Gastrocnemius medialis (tissue), 4 donors: ENCODE results near the gene CHST2. TPM values are rescaled to one million over a fixed set of nuclear protein-coding genes. Genes with fewer than 3 reads are reported as not detected.
A peak's percentile ranks its signal among the peaks of the same experiment; 100 is the strongest.

Experiments
- ATAC-seq, 2 donors: fragments of 150-250 bp; one replicate each; pipeline ENCODE4 v1.9.1; 2016
- DNase-seq, 2 donors: peaks; one replicate each; pipeline ENCODE4 v3.0.0-alpha.2; 2019
- H3K27ac ChIP-seq, 4 donors: fragments of 200-600 bp; sonication (generic); 1 replicate in 1 of 4; 2 replicates in 3 of 4; pipeline ENCODE4 v1.5.1; 2016 to 2018; ENCODE audit warnings: mild to moderate bottlenecking in 2 of 4, moderate library complexity in 1 of 4
- H3K27me3 ChIP-seq, 3 donors: fragments of 200-600 bp; sonication (generic) in 2 of 3; 1 replicate in 1 of 3; 2 replicates in 2 of 3; pipeline versions ENCODE4 v1.5.1 to v1.6.0; 2016 to 2019; ENCODE audit warnings: mild to moderate bottlenecking in 1 of 3, moderate library complexity in 1 of 3
- H3K36me3 ChIP-seq, 2 donors: fragments of 200-600 bp; sonication (generic) in 1 of 2; one replicate each; pipeline ENCODE4 v1.5.1; 2017 to 2018
- H3K4me1 ChIP-seq, 2 donors: fragments of 200-600 bp; sonication (generic) in 1 of 2; one replicate each; pipeline ENCODE4 v1.5.1; 2016 to 2017; ENCODE audit warnings: mild to moderate bottlenecking in 2 of 2
- H3K4me3 ChIP-seq, 4 donors: fragments of 200-600 bp; sonication (generic) in 3 of 4; 1 replicate in 1 of 4; 2 replicates in 3 of 4; pipeline ENCODE4 v1.5.1; 2016 to 2019; ENCODE audit warnings: mild to moderate bottlenecking in 2 of 4
- H3K9me3 ChIP-seq, 3 donors: fragments of 200-600 bp; sonication (generic) in 2 of 3; 1 replicate in 1 of 3; 2 replicates in 2 of 3; pipeline ENCODE4 v1.5.1; 2016 to 2019
- CTCF ChIP-seq, 5 experiments: fragments of 450-650 bp in 3 of 5; fragments of 200-600 bp in 2 of 5; sonication (generic) in 2 of 5; IDR thresholded peaks in 4 of 5; conservative IDR thresholded peaks in 1 of 5; 1 replicate in 4 of 5; 2 replicates in 1 of 5; pipeline ENCODE4 v1.5.1; 2016 to 2019; ENCODE audit warnings: antibody characterized with exemption in 5 of 5, mild to moderate bottlenecking in 3 of 5, moderate library complexity in 3 of 5
- POLR2A ChIP-seq, 2 donors: fragments of 450-650 bp; IDR thresholded peaks; one replicate each; pipeline ENCODE4 v1.6.1; 2017; ENCODE audit warnings: antibody characterized with exemption in 2 of 2, mild to moderate bottlenecking in 2 of 2, moderate library complexity in 2 of 2
- in situ Hi-C, 4 donors: fragments of 200-750 bp; cut with MboI; loops; one replicate each; pipeline versions ENCODE4 v1.15.0 to v1.8.0; 2017; ENCODE audit warnings: low sequenced_read_pairs in 4 of 4
- intact Hi-C: fragments of 100-400 bp; cut with DNase I; formaldehyde crosslinking; loops from one replicate; pipeline ENCODE4 v1.15.1; 2023; ENCODE audit warnings: low total_unique reads
- total RNA-seq, 4 donors: library from RNA; depleted of rRNA; stranded (reverse); fragments of >200 nt; gene quantifications; one replicate each; pipeline versions ENCODE4 v1.1.0 to v1.2.3, GENCODE V29; 2016

Gene CHST2
- total RNA-seq, 4 donors from 2014 or later = 0.41 to 2.9 (median 1.8) TPM

DNA sequence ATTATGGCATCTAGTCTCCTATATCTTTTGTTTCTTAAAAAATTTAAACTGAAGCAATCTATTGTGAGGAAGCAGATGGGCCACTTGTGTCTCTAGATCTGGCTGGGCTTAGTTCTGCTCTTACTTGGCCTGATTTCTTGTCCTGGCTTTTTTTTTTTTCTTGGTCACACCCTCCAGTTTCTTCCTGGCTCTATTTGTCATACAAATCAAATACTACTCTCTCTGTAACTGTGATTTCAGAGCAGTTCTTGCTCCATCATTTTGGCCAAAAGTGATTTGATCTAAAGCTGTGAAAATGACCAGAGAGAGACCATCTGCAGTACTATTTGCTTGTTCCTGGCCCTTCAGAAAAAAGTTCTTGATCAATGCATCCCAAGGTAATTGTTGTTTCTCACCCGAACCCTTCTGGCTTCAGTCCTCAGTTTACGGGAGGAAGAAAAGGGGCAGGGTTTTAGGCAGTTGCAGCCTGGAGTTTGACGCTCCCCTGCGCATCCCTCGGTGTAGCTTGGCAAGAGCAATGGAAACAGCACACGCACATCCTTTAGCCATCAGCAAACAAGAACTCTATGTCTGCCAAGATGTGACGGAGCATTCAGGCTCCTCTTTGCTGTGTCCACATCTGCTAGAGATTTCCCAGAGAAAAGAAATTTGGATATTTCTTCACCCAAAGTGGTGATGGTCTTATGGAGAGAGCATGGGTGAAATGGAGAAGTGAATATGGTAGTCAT, 31.6 kb downstream of the CHST2 start:
- Histone ChIP-seq H3K4me3 (no peak overlapping the region), H3K9me3 (no peaks in the 10 kb centered on the region), H3K27ac (peak overlapping the region in 3 of 4 donors; percentile 37 to 49 (median 40)), H3K4me1 (no peaks in the 10 kb centered on the region), H3K36me3 (no peaks in the 10 kb centered on the region), H3K27me3 (no peaks in the 10 kb centered on the region)
- intact Hi-C loops = no loop called here
- DNase-seq (no peak), ATAC-seq (peak; percentile 50 to 65)
- TF ChIP-seq CTCF (IDR thresholded peaks at IDR 0.05 in 4 of 5, conservative IDR thresholded peaks at IDR 0.05 in 1 of 5) = no peak
- TF ChIP-seq POLR2A (IDR thresholded peaks at IDR 0.05) = no peak
- in situ Hi-C loops = no loop called here

DNA sequence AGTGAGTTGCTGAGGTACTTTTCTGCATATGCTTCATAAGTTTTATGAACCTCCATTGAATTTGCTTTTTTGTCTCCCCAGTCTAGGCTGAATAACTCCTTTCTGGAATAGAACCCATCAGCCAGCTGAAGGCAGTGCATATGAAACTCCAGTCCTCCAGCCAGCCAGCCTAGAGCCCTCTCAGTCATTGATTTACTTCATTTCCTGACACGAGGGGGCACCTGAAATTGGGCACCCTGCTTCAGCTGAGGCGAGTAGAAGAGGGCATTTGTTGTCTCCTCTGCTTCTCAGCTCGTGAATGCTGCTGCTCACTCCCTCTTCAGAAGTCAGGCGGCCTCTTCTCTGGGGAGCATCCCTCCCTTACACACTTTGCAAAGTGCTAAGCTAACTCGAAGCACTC, 32.5 kb downstream of the CHST2 start:
- ATAC-seq (no peak), DNase-seq (no peak)
- Histone ChIP-seq H3K36me3 (no peaks in the 10 kb centered on the region), H3K4me3 (no peak overlapping the region), H3K27me3 (no peaks in the 10 kb centered on the region), H3K4me1 (no peaks in the 10 kb centered on the region), H3K9me3 (no peaks in the 10 kb centered on the region), H3K27ac (peak overlapping the region in 1 of 4 donors; percentile 40)
- in situ Hi-C loops = no loop called here
- intact Hi-C loops = no loop called here
- TF ChIP-seq POLR2A (IDR thresholded peaks at IDR 0.05) (no peak), CTCF (IDR thresholded peaks at IDR 0.05 in 4 of 5, conservative IDR thresholded peaks at IDR 0.05 in 1 of 5) (no peak)

- in situ Hi-C loops = no loop called here
- intact Hi-C loops = no loop called here
These were observed 36.2 kb downstream of the CHST2 start for GRCh38 chr3:143155756-143156155.

DNA sequence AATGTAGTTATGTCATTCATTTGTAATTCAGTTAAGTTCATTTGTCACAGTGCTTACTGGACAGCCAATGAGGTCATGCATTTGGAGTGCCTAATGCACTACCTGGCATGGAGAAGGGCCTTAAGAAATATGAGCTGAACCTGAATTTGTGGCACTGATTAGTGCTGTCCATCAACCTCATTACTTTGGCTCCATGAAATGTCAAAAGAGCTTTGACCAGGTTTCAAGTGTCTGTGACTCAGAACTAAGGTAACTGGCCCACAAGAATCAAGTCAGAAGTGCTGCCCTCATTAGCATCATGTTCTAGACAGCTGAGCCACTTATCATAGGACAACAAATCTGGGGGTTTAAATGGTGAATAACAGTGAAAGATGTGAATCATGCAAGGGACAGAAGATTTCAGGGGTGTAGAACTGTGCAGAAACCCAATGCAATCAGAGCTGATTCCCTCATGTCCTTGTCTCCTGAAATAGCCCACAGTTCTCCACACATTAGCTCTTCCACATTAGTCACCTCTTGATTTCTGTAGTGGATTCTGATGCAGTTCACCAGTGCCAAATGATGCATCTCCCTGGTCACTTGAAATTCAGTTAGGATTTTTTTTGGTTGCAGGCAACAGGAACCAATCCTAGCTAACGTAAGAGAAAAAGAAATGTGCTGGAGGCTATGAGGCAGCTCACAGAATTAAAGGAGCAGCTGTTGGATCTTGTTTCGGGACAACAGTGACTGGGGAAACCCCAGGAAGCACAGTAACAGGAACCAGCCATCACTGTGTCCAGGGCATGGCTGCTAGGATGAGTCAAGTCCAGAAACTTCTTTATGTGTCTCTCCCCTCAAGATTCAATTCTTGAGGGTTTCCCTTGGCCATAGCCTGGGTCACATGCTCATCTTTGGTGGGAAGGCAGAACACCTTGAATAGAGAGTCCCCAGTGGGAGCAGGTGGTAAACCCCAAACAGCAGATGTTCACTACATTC, 38.7 kb downstream of the CHST2 start:
- in situ Hi-C loops (no loop called here), intact Hi-C loops (no loop called here)
- Histone ChIP-seq H3K27ac (peak overlapping the region in 2 of 4 donors; percentile 19 to 71), H3K9me3 (no peaks in the 10 kb centered on the region), H3K4me1 (peaks cover 0 to 9% of the 10 kb centered on the region in 2 donors), H3K36me3 (no peaks in the 10 kb centered on the region), H3K27me3 (no peaks in the 10 kb centered on the region), H3K4me3 (no peak overlapping the region)
- TF ChIP-seq POLR2A (IDR thresholded peaks at IDR 0.05) (no peak), CTCF (IDR thresholded peaks at IDR 0.05 in 4 of 5, conservative IDR thresholded peaks at IDR 0.05 in 1 of 5) (no peak)
- DNase-seq (peak in 1 of 2 donors; percentile 14), ATAC-seq (peak; percentile 44 to 86)

More at GRCh38 chr3:143155756-143156155, 36.2 kb downstream of the CHST2 start:
- H3K27me3 ChIP-seq = no peaks in the 10 kb centered on the region
- H3K27ac ChIP-seq = no peak overlapping the region
- H3K36me3 ChIP-seq = no peaks in the 10 kb centered on the region
- ATAC-seq (no peak), DNase-seq (no peak)
- TF ChIP-seq POLR2A (IDR thresholded peaks at IDR 0.05) (no peak), CTCF (IDR thresholded peaks at IDR 0.05 in 4 of 5, conservative IDR thresholded peaks at IDR 0.05 in 1 of 5) (no peak)
- H3K9me3 ChIP-seq = no peaks in the 10 kb centered on the region
- H3K4me3 ChIP-seq = no peak overlapping the region
- H3K4me1 ChIP-seq = peaks cover 0 to 9% of the 10 kb centered on the region in 2 donors
